ENCODE measurements around the gene JADE2. TPM values are rescaled to one million over a fixed set of nuclear protein-coding genes. Genes with fewer than 3 reads are reported as not detected.

JADE2 gene
- total and polyA plus RNA-seq, 2 donors (not counting 3 experiments of a cell fraction or from before 2014, with no cell fraction given) = 11.6 to 31.1 TPM

DNA sequence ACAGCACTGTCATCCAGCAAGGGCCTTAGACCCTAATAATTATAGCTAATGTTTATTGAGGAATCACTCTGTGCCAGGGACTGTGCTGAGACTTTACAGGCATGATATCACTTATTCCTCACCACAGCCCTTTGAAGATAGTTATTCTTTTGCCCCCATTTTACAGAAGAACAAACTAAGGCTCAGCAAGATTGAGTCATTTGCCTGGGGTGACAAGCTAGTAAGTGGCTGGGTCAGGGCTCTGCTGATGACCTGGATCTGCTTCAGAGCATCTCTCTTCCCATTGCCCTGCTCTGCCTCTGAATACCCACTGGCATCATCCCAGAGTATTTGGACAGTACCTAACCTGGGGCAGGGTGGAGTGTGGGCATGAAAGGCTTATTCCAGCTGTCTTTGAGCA lies 11.8 kb downstream of the JADE2 start:
- DNase-seq (ENCODE audit: low read depth, low spot score) (no peak), FAIRE-seq (no peak)
- CTCF ChIA-PET = interaction anchor here (1.2 to 3.4 kb wide), 2 partner anchors 10 kb away, joined by 3 to 14 read pairs; no protein-coding TSS in a partner anchor
- Histone ChIP-seq H3K27me3 (ENCODE audit: control insufficient read depth in 2 of 2, insufficient read depth in 2 of 2, low read length in 2 of 2) (no peaks in the 10 kb centered on the region), H3K4me2 (ENCODE audit: insufficient read depth, low read length) (no peak overlapping the region), H3K4me1 (ENCODE audit: control insufficient read depth, extremely low read depth, insufficient read depth, low read length) (no peaks in the 10 kb centered on the region), H3K27ac (ENCODE audit: insufficient read depth, low read depth, low read length) (no peak overlapping the region), H3K9me1 (replicated peaks; ENCODE audit: control insufficient read depth, extremely low read depth, insufficient read depth, low read length) (no peaks in the 10 kb centered on the region), H3K4me3 (replicated peaks in 1 of 3; ENCODE audit: insufficient read depth in 1 of 3, low read depth in 1 of 3, low read length in 3 of 3) (no peak overlapping the region), H3K36me3 (ENCODE audit: control insufficient read depth in 2 of 2, extremely low read depth in 1 of 2, insufficient read depth in 2 of 2, low read length in 2 of 2) (peaks cover 3 to 14% of the 10 kb centered on the region in 2 experiments), H2AFZ (ENCODE audit: low read depth, low read length) (no peak overlapping the region), H3K9me3 (replicated peaks; ENCODE audit: control insufficient read depth, insufficient read depth, low read length) (no peaks in the 10 kb centered on the region), H3K9ac (replicated peaks; ENCODE audit: extremely low read depth, insufficient read depth, low read length) (no peak overlapping the region), H3K79me2 (ENCODE audit: control insufficient read depth, insufficient read depth, low read length) (peaks cover 6% of the 10 kb centered on the region), H4K20me1 (replicated peaks; ENCODE audit: control insufficient read depth, extremely low read depth, insufficient read depth, low read length) (no peaks in the 10 kb centered on the region)
- dilution Hi-C loops (cut with MboI; ENCODE audit: extremely low pct_ligation_motif_present, low sequenced_read_pairs) = no loop called here
- BruUV-seq (replicated peaks) = no TSS peak
- POLR2A ChIA-PET = no interaction called here
- intact Hi-C loops (cut with micrococcal nuclease) = no loop called here
- TF ChIP-seq MYC (IDR thresholded peaks at IDR 0.05; ENCODE audit: low read depth, low read length) (no peak), JUN (IDR thresholded peaks at IDR 0.05; ENCODE audit: borderline replicate concordance, insufficient read depth, insufficient read length, low read depth) (no peak), FOS (IDR thresholded peaks at IDR 0.05; ENCODE audit: borderline replicate concordance, insufficient read depth, low read length) (no peak), MAX (IDR thresholded peaks at IDR 0.05; ENCODE audit: insufficient read depth, insufficient read length) (no peak), EZH2 (IDR thresholded peaks at IDR 0.05; ENCODE audit: borderline replicate concordance, low read depth, low read length, severe bottlenecking) (no peak), POLR2AphosphoS5 (IDR thresholded peaks at IDR 0.05; ENCODE audit: insufficient read depth, low read depth, low read length) (no peak), GATA2 (IDR thresholded peaks at IDR 0.05; ENCODE audit: insufficient read depth, insufficient read length, low read depth, low read length) (no peak), POLR2A (IDR thresholded peaks at IDR 0.05; ENCODE audit: low read depth, low read length) (no peak)
- TF ChIP-seq, protein P1, sequence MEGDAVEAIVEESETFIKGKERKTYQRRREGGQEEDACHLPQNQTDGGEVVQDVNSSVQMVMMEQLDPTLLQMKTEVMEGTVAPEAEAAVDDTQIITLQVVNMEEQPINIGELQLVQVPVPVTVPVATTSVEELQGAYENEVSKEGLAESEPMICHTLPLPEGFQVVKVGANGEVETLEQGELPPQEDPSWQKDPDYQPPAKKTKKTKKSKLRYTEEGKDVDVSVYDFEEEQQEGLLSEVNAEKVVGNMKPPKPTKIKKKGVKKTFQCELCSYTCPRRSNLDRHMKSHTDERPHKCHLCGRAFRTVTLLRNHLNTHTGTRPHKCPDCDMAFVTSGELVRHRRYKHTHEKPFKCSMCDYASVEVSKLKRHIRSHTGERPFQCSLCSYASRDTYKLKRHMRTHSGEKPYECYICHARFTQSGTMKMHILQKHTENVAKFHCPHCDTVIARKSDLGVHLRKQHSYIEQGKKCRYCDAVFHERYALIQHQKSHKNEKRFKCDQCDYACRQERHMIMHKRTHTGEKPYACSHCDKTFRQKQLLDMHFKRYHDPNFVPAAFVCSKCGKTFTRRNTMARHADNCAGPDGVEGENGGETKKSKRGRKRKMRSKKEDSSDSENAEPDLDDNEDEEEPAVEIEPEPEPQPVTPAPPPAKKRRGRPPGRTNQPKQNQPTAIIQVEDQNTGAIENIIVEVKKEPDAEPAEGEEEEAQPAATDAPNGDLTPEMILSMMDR (IDR thresholded peaks at IDR 0.05; ENCODE audit: extremely low read depth in 1 of 2, insufficient read depth in 1 of 2, low read depth in 1 of 2, low read length in 2 of 2) = no peak
